HG02588 (cell line): ENCODE results near the gene FOSB.
"Not testable (repeated sequence)": the region's sequence is repeated elsewhere in the genome, so short reads cannot be mapped to it uniquely, and the experiment has no call there.

Source experiments
- ATAC-seq: cut with Tn5 transposase; IDR thresholded peaks from one replicate; pipeline ENCODE4 v1.9.1; 2021; ENCODE audit warnings: mild to moderate bottlenecking, moderate library complexity; ENCODE audit not compliant: unreplicated experiment

Gene FOSB

DNA sequence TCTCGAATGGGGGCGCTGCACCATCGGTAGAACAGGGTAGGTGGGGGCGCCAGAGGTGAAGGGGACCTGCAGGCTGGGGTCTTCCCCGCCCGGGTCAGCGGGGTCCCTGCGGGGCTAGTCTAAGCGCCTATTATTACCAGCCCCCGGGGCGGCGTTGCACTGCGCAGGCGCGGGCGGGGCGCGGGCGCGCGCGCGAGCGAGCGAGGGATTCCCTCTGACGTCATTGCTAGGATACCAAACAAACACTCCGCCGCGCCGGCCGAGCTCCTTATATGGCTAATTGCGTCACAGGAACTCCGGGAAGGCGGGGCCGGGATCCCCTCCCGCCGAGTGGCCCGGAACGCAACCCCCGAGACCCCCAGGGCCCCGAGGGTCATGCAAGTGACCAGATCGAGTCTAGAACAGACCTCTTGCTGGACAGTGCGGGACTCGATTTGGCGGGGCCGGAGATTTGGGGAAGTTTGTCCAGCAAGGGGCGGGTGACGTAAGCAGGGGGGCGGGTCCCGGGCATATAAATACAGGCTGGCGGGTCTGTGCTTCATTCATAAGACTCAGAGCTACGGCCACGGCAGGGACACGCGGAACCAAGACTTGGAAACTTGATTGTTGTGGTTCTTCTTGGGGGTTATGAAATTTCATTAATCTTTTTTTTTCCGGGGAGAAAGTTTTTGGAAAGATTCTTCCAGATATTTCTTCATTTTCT lies at the start of gene FOSB:
FOSB (plus strand) TSS at position 541 of the 703 bp plus-strand sequence. CDS start 591 bp downstream, outside the sequence.
- peak; percentile 39 for ATAC-seq

- ATAC-seq, result no peak
These were observed 49.0 kb upstream of the FOSB start for GRCh38 chr19:45418802-45419201.

DNA sequence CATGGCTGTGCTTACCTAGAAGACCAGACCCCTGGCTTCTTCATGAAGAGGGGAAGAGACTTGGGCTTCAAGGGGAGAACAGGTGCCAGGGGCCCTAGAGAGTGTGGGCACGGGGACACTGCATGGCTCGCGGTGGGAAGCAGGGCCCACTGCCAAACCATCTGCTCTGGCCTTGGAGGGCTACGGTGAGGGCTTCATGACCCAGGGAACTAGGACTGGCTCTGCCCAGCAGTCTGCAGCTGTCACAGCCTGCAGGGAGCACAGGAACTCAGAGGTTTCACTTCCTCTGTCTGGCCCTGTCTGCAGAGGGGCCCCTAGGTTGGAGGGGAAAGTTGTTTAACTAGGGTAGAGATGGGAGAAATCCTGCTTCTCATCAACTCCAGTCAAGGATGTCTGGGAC lies 48.4 kb upstream of the FOSB start:
- peak; percentile 43 for ATAC-seq

DNA sequence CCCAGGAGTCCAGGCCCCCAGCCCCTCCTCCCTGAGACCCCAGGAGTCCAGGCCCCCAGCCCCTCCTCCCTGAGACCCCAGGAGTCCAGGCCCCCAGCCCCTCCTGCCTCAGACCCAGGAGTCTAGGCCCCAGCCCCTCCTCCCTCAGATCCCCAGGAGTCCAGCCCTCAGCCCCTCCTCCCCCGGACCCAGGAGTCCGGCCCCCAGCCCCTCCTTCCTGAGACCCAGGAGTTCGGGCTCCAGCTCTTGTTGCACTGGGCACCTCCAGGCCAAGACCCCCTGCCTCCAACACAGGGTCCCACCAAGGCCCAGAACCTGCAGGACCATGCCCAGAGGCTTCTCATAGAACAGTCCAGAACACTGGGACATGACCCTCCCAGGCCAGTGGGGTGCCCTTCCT lies 47.9 kb upstream of the FOSB start:
- ATAC-seq, result no peak

DNA sequence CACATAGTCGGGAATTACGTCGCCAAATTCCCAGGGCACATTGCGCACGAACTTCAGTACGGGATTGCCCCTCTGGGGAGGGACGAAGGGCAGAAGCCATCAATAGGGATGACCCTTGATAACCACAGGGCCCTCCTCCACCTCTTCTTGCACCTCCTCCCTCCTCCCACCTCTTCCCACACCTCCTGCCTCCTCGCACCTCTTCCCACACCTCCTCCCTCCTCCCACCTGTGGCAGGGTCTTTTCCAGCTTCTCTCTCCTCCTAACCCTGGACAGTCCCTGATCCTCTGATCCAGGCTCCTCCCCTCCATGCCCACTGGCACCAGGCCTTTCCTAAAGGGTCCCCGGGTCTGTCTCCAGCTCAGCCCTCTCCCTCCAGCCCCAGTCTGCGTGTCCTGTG lies 47.4 kb upstream of the FOSB start:
- ATAC-seq, result no peak

GRCh38 chr19:45420871-45421270 lies 46.9 kb upstream of the FOSB start:
- no peak for ATAC-seq

- ATAC-seq, result no peak
These were observed 45.8 kb upstream of the FOSB start for GRCh38 chr19:45421947-45422498.

- ATAC-seq, result no peak
These were observed 44.7 kb upstream of the FOSB start for GRCh38 chr19:45423033-45423588.

DNA sequence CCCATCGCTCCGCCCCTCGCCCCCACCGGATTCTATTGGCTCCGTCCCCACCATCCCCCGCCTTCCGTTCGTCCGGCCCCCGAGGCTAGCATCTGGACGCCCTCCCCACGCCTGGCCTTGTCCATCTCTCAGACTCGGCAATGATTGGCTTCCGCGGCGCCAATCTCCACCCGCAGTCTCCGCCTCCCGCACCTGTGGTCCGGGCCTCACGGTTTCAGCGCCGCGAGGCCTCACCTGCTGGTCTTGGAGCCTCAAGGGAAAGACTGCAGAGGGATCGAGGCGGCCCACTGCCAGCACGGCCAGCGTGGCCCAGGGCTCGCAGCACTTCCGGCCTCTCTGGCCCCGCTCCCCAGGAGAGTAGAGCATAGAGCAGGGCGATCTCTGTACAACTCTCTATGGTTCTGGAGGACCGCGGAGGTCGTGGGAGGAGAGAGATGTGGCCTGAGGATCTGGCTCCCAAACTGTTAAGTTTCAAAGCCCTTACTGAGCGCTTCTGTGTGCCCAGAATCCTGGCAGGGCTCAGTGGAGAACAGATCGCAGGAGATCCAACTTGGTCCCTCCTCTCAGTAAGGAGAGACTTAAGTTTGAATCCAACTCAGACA lies 44.1 kb upstream of the FOSB start, which contains the start of gene ERCC1:
ERCC1 (minus strand) TSS at position 329 of the 602 bp plus-strand sequence. CDS start 543 bp downstream, outside the sequence.
- ATAC-seq, result peak; percentile 57

GRCh38 chr19:45424191-45425058 lies 43.4 kb upstream of the FOSB start:
- ATAC-seq, result no peak

GRCh38 chr19:45428384-45429231 lies 39.2 kb upstream of the FOSB start:
- ATAC-seq, result no peak

- ATAC-seq, result not testable (repeated sequence)
These were observed 37.9 kb upstream of the FOSB start for GRCh38 chr19:45429896-45430295.

DNA sequence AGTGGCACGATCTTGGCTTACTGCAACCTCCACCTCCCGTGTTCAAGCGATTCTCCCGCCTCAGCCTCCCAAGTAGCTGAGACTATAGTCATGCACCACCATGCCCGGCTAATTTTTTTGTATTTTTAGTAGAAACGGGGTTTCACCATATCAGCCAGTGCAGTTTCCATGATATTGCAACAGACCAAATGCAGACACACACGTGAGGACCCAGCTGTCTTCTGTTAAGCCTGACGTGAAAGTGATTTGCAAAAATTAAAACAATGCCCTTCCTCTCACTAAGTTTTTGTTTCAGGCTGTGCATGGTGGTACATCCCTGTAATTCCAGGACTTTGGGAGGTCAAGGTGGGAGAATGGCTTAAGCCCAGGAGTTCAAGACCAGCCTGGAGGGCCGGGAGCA lies 36.8 kb upstream of the FOSB start:
- not testable (repeated sequence) for ATAC-seq

GRCh38 chr19:45432543-45432942 lies 35.3 kb upstream of the FOSB start:
- not testable (repeated sequence) for ATAC-seq

- ATAC-seq, result no peak
These were observed 30.5 kb upstream of the FOSB start for GRCh38 chr19:45437328-45437727.

DNA sequence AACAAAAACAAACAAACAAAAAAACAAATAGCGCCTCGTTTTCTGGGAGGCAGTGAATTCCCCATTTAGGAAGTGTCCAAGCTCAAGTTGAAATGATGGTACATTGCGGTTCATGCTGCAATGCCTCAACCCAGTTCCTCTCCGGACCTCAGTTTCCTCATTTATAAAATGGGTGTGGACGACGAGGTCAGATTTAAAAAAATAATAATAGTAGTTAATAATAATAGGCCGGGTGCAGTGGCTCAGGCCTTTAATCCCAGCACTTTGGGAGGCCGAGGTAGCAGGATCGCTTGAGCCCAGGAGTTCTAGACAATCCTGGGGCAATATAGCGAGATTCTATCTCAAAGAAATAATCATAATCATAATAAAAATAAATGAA lies 28.6 kb upstream of the FOSB start:
- no peak for ATAC-seq

DNA sequence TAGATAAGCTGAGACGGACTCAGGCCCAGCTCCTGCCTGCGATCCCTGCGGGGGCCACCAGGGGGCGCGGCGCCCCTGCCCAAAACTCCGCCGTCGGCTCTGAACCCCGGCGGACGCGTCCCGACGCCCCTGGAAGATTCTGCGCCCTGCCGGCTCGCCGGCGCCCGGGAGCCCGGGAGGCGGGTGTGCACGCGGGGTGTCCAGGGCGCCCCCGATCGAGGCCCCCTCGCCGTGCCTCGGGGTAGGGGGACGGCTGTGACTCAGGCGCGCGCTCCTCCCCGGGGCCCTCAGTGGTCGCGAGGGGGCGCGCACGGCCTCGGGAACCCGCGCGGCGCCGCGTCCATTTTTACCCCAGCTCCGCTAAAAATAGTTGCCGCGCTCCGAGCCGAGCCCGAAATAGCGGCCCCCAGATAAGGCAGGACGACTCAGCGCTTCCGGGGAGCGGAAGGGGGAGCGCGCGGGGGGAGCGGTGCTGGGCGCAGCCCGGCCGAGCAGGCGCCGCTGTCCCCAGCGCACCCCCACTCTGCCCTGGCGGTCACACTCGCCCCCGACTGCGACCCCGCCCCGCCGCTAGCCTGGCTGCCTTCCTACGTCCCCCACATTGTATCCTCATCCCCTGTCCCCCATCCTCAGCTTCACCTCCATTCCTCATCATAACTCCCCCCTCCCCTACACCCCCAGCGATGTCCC lies 28.1 kb upstream of the FOSB start:
- ATAC-seq, result peak; percentile 51

GRCh38 chr19:45440259-45440638 lies 27.5 kb upstream of the FOSB start:
- ATAC-seq, result no peak

GRCh38 chr19:45440873-45441654 lies 26.7 kb upstream of the FOSB start:
- no peak for ATAC-seq
